Measurements from ENCODE around the gene MYO1E. TPM values are rescaled to one million over a fixed set of nuclear protein-coding genes. Genes with fewer than 3 reads are reported as not detected.

MYO1E gene
- total and polyA plus RNA-seq, 2 of the 4 experiments (the other 2 are of a cell fraction): 13.4 to 37.3 TPM

- no CpG with 5 or more reads among the region's 7 CpGs for WGBS, 2 experiments (ENCODE audit: extremely low coverage in 2 of 2, insufficient read length in 1 of 2)
- ATAC-seq (ENCODE audit: low read depth) (no peak), DNase-seq (no peak)
- no peak overlapping the region for H3K4me2 ChIP-seq (ENCODE audit: low read depth, low read length)
- peaks cover 2 to 9% of the 10 kb centered on the region in 2 experiments; a peak in 3 of 4 replicates for H3K79me1 ChIP-seq (ENCODE audit: low read depth in 1 of 2, low read length in 2 of 2)
- H2BK15ac ChIP-seq (ENCODE audit: low read depth, low read length): no peak overlapping the region
- H3K4ac ChIP-seq (ENCODE audit: low read depth, low read length): no peak overlapping the region
- POLR2A ChIA-PET (ENCODE audit: unreplicated experiment): no interaction called here
- BruUV-seq (replicated peaks): no TSS peak
- H3K56ac ChIP-seq (ENCODE audit: extremely low read depth, insufficient read depth, low read length): no peak overlapping the region
- TF ChIP-seq USF2 (IDR thresholded peaks at IDR 0.05; ENCODE audit: low read depth, low read length) (no peak), MAZ (IDR thresholded peaks at IDR 0.05; ENCODE audit: borderline replicate concordance, low read depth, low read length) (no peak), BHLHE40 (IDR thresholded peaks at IDR 0.05; ENCODE audit: low read depth, low read length) (no peak), CEBPB (IDR thresholded peaks at IDR 0.05; ENCODE audit: low read depth, low read length) (no peak), POLR2A (IDR thresholded peaks at IDR 0.05; ENCODE audit: low read depth, low read length) (no peak), NFE2L2 (IDR thresholded peaks at IDR 0.05; ENCODE audit: low read depth, low read length) (no peak), CTCF (conservative IDR thresholded peaks at IDR 0.05; ENCODE audit: low read depth, low read length) (no peak)
- H3K23ac ChIP-seq (ENCODE audit: low read depth, low read length): no peak overlapping the region
- no peak overlapping the region for H4K8ac ChIP-seq (ENCODE audit: low read depth in 2 of 2, low read length in 2 of 2)
- H2AK9ac ChIP-seq (replicated peaks; ENCODE audit: low read depth, low read length, poor library complexity): no peak overlapping the region
- no peak overlapping the region for H3K18ac ChIP-seq (ENCODE audit: low read depth, low read length)
- H4K20me1 ChIP-seq (ENCODE audit: insufficient read depth, low read length): no peaks in the 10 kb centered on the region
- H3K36me3 ChIP-seq (ENCODE audit: control insufficient read depth, insufficient read depth, low read length): no peaks in the 10 kb centered on the region
- H2AK5ac ChIP-seq (ENCODE audit: low read depth, low read length): no peak overlapping the region
- H3K9ac ChIP-seq (ENCODE audit: low read depth, low read length): no peak overlapping the region
- H4K91ac ChIP-seq (ENCODE audit: insufficient read depth, low read depth, low read length): no peak overlapping the region
- no peaks in the 10 kb centered on the region for H3K9me3 ChIP-seq (ENCODE audit: control insufficient read depth, insufficient read depth, low read length)
- H3K9me1 ChIP-seq (ENCODE audit: insufficient read depth, low read length): no peaks in the 10 kb centered on the region
- H3K4me3 ChIP-seq (ENCODE audit: insufficient read depth, low read depth, low read length): no peak overlapping the region
- CTCF ChIA-PET: no interaction called here
- H2BK120ac ChIP-seq (ENCODE audit: low read depth, low read length): no peak overlapping the region
- H2BK20ac ChIP-seq (ENCODE audit: low read depth, low read length): no peak overlapping the region
- H3K27me3 ChIP-seq (ENCODE audit: control insufficient read depth, insufficient read depth, low read length): no peaks in the 10 kb centered on the region
- H2AFZ ChIP-seq (replicated peaks; ENCODE audit: low read length, poor library complexity): no peak overlapping the region
- in situ Hi-C loops (cut with MboI; ENCODE audit: low sequenced_read_pairs) (no loop called here), dilution Hi-C loops (cut with HindIII; ENCODE audit: low sequenced_read_pairs, unreplicated experiment) (no loop called here), intact Hi-C loops (cut with micrococcal nuclease) (no loop called here)
- no peaks in the 10 kb centered on the region for H3K4me1 ChIP-seq (ENCODE audit: control insufficient read depth, insufficient read depth, low read length)
- H3K27ac ChIP-seq (ENCODE audit: insufficient read depth, low read length): no peak overlapping the region
- no peak overlapping the region for H4K5ac ChIP-seq (ENCODE audit: low read depth, low read length)
- H2BK5ac ChIP-seq (ENCODE audit: low read depth, low read length, poor library complexity, severe bottlenecking): no peak overlapping the region
- H3K14ac ChIP-seq (replicated peaks; ENCODE audit: low read depth, low read length): no peak overlapping the region
These were observed 121.4 kb downstream of the MYO1E start for GRCh38 chr15:59251001-59251845.

Measured in IMR-90 (cell line).